NCI-H510A treated with DMSO at 0.1 percent for 48 hours (cell line): Measurements from ENCODE around the gene ZFYVE28.
"Not testable (repeated sequence)": the region's sequence is repeated elsewhere in the genome, so short reads cannot be mapped to it uniquely, and the experiment has no call there.

Source experiments
- DNase-seq: peaks from one replicate; lab custom pipeline; 2025; lab: John Stamatoyannopoulos, UW

Gene ZFYVE28

DNA sequence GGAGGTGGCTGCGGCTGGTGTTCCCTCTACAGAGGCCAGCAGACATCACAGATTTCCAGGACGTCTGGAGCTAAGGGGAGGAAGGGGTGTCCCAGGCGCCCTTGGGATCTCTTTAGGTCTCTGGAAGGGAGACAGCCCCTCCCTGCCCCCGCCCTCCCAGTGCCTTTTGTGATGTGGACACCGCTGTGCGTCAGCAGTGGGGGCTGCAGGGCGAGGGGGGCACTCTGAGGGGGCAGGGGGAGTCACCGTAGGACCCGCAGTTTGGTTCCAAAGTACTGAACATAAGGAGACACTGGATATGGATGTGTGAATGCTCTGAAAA, 130.9 kb downstream of the ZFYVE28 start:
- DNase-seq = no peak

DNA sequence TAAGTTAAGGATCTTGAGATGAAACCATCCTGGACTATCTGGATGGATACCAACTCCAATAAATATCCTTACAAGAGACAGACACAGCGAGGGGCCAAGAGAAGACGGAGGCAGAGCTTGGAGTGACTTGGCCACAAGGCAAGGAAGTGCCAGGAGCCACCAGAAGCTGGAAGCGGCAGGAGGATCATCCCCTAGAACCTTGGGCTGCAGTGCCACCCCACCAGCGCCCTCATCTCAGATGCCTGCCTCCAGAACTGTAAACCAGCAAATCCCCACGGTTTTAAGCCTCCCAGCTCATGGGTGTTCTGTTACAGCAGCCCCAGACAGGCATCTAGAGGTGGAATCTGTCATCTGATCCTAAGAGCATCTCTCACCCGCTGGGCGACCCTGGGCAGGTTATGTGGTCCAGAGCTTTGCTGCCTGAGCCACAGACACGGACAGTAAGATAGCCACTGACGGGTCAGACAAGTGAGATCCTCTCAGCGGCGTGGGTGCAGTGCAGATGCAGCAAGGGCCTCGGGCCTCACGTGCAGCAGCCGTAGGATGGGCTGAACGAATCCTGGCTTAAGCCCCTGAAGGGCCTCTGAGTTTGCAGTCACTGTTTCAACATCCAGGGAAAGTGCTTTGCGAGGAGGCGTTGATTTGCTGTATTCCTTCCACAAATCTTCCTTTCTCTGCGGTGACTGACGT, 131.4 kb downstream of the ZFYVE28 start:
- DNase-seq = peak; percentile 23

DNA sequence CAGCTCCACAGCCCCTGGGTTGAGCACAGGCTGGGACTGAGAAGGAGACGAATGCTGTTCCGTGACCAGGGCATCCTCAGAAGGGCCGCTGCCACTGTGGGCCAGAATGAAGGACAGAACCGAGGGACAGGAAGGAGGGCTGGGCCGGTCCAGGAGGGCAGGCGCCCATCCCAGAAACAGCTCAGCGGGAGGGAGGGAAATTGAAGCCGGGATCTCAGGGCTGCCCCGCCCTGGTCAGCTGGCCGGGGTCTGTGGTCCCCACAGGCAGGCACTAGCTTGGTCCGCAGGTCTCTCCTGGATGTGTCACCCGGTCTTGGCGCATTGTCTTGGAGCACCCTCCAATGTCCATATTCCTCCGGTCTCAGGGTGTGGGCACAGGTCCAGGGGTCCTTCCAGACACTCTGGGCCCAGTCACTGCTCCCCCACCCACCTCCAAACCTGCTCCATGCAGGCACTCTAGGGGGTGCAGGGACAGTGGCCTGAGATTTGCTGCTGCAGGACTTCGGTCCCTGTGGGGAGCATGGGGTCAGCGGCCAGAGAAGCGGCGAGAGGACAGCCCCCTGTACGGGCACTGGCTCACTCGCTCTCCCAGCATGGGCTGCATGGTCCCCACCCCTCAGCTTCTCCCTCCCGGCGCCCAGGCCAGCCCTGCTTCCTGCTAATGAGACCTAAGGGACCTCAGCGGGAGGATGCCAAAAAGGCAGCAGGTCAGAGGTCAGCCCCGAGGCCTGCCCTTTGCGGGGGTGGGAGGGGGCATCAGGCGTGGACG, 132.6 kb downstream of the ZFYVE28 start:
- no peak for DNase-seq

DNA sequence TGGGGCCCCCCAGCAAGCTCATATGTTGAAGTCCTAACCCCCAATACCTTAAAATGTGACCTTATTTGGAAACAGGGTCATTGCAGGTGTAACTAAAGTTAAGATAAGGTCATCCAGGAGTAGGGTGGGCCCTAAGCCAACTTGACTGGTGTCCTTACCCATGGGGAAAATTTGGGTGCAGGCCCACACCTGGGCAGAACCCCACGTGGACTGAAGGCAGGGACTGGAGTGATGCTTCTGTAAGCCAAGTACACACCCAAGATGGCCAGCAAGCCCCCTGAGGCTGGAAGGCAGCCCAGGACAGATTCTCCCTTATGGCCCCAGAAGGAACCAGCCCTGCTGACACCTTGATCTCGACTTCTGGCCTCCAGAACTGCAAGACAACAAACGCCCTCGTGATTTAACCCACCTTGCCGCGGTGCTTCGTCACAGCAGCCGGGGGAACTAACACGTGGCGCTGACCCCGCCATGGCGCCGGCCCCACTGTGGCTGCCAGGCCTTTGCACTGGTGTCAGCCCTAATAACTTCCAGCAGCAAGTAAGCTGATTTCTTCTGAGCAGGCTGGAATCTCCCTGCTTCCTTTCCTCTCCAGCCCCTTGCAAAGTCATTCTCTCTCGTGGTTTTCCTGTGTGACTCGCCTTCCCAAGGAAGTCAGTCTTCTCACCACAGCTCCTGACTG, 133.4 kb downstream of the ZFYVE28 start:
- no peak for DNase-seq

DNA sequence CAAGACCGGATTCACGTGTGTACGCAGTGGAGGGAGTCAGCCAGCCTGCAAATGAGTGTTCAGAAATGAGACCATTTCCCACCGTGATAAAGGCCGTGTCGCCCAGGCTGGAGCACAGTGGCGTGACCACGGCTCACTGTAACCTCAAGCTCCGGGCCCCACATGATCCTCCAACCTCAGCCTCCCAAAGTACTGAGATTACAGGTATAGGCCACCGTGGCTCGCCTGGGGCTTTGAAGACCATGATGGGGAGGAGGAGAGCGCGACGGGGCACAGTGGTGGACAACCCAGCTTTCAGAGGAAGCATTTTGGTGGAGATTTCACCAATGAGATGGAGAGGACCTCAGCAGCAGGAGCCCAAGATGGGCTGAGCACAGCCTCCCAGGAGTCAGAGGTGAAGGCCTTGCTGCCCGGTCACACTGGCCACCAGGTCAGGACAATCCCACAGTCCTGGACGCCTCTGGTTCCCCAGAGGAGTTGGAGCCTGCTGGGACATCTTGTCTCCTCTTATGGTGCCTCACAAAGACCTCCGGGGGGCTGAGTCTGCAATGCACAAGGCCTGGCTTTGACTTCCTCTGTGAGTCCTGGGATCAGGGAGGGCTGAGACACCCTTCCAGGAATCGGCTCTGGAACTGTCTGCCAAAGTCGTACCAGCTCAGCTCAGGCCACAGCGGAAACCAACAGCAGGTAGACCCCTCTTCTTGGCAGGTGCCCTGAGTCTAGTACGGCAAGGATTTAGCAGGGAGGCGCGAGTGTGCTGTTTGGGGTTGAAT, 134.1 kb downstream of the ZFYVE28 start:
- no peak for DNase-seq

DNA sequence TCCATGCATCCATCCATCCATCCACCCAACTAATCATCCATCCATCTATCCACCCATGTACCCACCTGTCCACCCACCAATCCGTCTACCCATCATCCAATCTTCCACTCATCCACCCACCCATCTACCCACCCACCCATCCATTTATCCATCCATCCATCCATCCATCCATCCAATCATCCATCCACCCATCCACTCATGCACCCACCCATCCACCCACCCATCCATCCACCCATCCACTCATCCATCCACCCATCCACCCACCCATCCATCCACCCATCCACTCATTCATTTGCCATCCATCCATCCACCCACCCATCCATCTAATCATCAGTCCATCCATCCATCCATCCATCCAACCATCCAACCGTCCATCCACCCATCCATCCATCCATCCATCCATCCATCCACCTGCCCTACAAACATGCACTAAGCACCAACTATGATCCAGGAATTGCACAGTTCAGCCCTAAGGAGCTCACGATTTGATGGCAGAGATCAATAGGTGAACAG, 135.2 kb downstream of the ZFYVE28 start:
- DNase-seq = no peak

DNA sequence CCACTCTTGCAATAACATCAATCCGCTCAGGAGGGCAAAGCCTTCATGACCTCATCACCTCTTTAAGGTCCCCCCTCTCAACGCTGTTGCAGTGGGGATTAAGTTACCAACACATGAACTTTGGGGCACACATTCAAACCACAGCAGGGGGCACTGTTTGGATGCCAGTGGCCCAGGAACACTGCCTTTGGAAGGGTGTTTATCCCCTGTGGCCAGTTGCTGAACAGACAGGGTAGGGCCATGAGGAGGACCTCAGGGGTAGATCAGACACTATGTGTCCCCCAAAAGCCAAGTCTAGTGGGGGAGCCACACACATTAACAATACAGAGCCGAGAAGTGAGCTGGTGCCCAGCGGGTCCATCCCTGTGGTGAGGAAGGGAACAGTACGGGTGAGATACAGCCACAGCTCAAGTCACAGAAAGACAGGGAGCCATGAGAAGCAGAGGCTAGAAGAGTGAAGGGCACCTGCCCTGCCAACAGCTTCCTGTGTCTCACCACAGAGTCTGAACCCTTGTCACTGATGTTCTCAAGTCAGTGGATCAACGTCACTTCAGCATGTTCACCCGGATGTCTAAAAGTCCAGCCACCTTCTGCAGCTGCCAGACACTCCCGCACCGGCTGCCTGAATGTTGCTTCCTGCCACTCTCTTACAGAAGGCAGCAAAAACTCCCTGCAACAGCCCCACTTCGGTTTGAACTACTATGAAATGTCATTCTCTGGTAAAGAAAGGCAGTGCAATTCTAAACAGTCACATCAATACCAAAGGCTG, 136.7 kb downstream of the ZFYVE28 start:
- DNase-seq = peak; percentile 7

DNA sequence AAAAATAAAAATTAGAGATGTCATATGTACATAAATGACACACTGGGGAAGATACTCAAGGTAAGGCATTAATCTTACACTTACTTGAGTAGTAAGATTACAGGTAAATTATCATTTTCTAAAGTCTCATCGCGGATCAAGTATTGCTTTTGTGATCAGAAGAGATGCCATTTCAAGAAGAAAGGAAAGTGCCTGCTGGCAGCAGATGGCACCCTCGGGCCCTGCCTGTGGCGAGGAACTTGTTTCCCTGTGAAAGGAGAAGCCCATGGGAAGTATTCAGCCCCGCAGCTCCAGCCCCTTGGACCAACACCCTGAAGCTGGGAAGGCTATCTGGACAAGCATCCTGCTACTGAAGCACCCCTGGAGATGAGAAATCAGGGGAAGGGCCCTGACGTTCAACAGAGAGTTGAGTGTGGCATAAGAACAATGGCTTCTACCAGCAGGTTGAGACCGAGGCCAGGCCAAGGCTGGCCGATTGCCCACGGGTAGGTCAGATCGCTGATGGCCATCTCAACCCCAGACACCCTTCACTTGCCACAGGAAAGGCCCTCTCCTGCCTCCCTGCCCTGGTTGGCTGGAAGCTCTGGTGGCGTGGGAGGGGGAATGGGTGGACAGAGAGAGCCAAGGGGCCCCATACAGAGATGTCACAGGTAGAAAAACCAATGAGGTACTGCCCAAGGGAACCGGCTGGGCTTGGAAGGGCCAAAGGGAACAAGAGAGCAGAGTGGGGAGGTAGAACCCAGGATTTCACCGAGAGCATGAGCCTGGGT, 137.7 kb downstream of the ZFYVE28 start:
- DNase-seq = peak; percentile 4

DNA sequence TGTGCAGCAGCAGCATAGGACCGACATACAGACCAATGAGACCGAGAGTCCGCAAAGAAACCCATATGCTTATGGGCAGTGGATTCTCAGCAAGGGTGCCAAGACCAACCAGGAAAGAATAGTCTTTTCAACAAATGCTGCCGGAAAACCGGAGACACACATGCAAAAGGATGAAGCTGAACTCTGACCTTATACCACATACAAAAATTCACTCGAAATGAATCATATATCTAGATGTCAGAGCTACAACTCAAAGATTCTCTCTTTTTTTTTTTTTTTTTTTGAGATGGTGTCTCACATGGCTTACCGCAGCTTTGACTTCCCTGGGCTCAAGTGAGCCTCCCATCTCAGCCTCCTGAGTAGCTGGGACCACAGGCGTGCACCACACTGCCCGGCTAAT, 140.5 kb downstream of the ZFYVE28 start:
- no peak for DNase-seq

DNA sequence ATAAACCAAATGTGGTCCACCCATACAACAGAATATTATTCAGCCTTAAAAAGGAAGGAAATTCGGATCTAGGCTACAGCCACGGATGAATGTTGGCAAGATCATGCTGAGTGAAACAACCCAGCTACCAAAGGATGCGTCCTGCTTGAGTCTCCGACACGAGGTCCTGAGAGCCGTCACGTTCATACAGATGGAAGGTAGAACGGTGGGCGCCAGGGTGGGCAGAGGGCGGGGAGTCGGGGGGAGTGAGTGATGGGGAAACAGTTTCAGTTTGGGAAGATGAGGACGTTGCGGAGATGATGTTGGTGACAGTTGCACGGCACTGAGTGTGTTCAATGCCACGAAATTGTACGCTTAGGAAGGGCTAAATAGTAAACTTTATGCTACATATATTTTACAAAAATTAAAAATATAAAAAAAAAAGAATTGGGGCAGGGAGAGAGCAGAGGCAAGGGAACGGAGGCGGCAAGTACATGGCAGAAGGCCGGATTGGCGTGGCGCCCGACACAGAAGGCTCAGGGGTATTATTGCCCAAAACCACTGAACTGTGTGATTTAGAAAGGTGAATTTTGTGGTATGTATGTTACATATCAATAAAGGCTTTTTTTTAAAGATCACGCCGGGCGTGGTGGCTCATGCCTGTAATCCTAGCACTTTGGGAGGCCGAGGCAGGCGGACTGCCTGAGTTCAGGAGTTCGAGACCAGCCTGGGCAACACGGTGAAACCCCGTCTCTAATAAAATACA, 141.7 kb downstream of the ZFYVE28 start:
- DNase-seq = no peak

DNA sequence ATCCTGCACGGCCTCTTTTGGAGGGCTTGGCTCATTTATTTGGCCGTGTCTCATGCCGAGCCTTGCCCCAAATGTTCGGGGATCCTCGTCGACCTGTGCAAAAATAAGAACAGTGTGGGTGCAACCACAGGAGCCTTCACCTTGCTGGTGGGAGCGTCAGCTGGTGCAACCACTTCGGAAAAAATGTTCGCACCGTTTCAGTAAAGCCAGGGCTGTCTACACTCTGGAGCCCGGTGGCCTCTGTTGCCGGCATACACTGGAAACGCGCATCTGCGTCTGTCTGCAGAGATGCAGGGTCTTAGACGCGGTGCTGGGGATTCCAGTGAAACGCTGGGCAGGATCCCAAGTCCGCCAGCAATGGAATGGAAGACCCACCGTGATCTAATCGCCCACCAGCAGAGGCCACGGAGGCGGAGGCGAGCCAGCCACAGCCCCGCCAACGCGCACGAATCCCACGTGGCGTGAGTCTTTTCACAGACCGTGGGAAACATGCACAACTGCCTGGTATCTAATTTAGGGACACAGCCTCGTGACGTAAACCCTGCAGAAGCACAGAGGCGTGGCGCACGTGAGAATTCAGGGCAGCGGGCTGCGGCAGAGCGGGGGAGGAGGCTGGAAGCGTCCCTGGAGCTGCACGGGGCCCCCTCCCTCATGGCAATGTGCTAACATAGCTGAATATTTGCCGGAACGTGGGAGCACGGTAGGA, 142.7 kb downstream of the ZFYVE28 start:
- no peak for DNase-seq

DNA sequence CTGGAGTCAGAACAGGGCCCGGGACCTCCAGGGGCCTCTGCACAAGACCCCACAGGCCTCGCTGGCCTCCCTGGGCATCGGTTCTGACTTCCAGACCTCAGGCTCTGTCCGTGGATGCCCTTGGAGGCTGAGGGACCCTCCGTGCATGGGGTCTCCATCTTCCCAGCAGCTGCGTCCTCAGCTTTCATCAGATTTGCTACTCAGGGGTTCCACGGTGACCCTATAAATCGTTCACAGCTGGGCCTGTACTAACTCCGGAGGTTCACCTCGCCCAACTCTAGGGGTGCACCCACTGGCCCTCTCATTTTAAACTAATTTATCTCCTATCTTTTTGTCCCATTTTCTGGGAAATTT, 143.4 kb downstream of the ZFYVE28 start:
- not testable (repeated sequence) for DNase-seq

DNA sequence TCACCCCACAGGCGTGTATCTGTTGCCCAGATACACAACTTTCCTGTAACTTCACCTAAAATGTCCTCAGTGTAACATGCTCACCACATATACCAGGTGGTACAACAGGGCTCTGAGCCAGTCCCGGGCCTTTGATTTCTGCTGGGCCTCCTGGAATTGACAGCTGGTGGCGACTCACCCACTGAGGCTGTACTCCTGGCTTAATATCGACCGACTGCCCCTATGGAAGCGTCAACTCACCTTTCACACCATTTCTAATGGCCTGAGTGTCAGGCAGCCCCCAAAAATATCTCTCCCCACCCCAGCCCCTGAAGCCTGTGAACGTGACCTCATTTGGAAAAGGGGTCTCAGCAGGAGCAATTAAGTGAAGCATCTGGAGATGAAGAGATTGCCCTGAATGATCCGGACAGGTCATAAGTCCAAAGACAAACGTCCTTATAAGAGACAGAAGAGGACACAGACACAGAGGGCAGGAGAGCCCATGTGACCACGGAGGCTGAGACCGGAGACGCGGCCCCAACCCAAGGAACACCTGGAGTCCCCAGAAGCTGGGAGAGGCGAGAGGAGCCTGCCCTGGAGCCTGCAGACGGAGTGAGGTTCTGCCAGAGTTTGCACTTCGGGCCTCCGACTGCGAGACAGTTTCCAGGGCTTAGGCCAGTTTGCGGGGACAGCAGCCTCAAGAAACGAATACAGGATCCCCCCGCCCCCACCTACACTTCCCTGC, 144.0 kb downstream of the ZFYVE28 start:
- DNase-seq = no peak

DNA sequence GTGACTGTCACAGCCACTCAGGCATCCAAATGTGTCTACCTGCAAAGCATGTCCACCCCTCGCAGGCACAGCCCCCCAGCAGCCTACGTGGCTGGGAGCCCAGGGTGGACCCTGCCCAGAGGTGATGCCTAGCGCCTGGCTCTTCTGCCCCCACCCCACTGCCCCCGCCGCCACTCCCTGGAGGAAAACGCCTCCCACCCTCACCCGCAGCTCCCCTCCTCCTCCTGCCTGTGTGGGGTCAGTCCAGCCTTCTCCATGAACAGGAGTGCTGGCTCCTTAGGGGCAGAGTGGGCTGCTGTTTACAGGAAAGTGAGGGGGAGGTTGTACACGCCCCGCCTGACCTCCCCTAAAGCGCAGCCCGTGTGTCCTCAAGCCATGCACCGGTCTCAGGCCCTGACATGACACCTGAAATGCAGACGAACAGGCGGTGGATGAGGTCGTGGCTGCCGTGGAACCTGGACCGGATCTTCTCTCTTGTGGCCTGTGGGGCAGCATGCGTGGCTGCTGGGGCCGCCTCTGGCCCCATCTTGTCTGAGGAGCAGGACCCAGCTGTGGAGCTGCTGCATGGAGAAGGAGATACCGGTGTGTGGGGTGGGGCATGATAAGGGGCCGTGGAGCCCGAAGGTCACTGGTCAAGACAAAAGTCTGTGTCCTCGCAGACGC, 144.7 kb downstream of the ZFYVE28 start:
- no peak for DNase-seq

DNA sequence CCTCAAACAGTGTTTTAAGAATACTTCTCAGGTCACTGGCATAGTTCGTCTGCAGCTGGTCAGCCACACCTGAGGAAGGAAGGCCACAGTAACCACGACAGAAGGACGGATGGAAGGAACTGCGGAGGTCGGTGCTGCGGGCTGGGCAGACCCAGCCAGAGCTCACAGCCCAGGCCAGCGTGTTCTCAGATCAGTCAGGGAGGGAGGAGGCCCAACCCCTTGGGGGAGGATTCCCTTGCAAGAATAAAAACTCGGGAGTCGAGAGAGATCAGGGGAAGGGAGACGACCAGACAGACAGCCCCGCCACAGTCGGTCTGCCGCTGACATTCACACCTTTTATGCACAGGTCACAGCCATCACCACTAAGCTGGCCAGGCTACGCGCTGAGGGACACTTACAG, 145.2 kb downstream of the ZFYVE28 start:
- no peak for DNase-seq

DNA sequence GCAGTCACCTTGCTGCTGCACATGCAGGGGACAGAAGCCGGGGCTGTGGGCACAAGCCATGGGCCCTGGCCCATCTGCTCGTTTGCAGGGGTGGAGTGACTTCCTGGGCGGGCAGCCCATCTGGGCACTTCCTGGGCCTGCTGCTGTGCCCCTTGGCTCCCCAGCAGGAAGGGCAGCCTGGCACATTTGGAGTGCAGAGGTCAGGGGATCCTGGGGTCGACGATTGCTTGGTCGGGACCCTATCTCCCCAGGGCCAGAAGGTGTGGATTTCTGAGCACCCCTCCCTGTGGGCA, 145.7 kb downstream of the ZFYVE28 start:
- no peak for DNase-seq

DNA sequence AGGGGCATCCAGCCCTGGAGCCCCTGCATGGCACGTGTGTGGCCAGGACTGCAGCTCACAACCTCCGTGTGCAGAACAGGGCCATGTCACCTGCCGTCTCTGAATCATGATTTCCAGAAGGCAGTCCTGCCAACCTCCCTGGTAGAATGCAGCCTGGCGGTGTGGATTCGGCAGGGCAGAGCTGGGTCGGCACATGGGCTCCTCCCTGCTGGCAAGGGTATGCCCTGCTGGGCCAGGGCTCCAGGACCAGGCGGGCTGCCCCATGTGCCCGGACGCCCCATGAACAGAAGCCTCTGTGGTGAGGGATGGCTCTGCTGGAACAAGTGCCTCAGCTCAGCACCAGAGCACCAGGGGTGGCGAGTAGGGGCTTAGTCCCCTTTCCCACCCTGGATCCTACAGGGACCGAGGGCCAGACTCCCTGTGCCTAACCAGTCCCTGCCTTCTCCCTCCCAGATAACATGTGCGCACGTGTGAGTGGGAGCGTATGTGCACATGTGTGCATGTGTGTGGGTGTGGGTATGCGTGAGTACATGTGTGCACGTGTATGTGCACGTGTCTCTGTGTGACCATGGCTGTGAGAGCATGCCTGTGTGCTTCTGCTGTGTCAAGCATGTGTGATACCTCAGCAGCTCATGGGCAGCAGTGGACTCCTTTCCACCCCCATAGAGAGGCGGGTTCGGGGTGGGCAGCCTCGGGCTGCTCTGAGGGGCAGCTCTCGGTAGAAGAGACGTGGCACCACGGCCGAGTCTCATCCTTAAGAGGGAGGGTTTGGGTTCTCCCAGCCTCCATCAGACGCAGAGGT, 146.2 kb downstream of the ZFYVE28 start:
- DNase-seq = no peak
